Activated T-helper 9 cell treated with anti-CD3 and anti-CD28 coated beads, Interleukin-2, amount 50 U/mL, for 16 hours (primary cell): ENCODE data around the gene KANSL2.
A peak's percentile ranks its signal among the peaks of the same experiment; 100 is the strongest.
"Not testable (repeated sequence)": the region's sequence is repeated elsewhere in the genome, so short reads cannot be mapped to it uniquely, and the experiment has no call there.

Source experiments
- DNase-seq: peaks from one replicate; pipeline ENCODE4 v3.0.0-alpha.2; 2020; ENCODE audit warnings: low read depth

The KANSL2 gene

GRCh38 chr12:48682927-48683326, 889 bp upstream of the KANSL2 start:
- DNase-seq = no peak

GRCh38 chr12:48682533-48682905, 481 bp upstream of the KANSL2 start:
- DNase-seq = not testable (repeated sequence)

GRCh38 chr12:48681399-48681709, 684 bp downstream of the KANSL2 start:
- no peak for DNase-seq

GRCh38 chr12:48680861-48681260, 1.2 kb downstream of the KANSL2 start:
- no peak for DNase-seq

GRCh38 chr12:48678551-48679185, 3.4 kb downstream of the KANSL2 start:
- DNase-seq = no peak

- no peak for DNase-seq
Measured at GRCh38 chr12:48671231-48671856, 10.7 kb downstream of the KANSL2 start.

- no peak for DNase-seq
Measured at GRCh38 chr12:48668996-48669395, 13.0 kb downstream of the KANSL2 start.

- no peak for DNase-seq
Measured at GRCh38 chr12:48659863-48660262, 22.2 kb downstream of the KANSL2 start.

GRCh38 chr12:48651681-48652080, 30.4 kb downstream of the KANSL2 start:
- no peak for DNase-seq

- not testable (repeated sequence) for DNase-seq
Measured at GRCh38 chr12:48645354-48645753, 36.7 kb downstream of the KANSL2 start.

- DNase-seq = no peak
Measured at GRCh38 chr12:48643011-48643410, 39.0 kb downstream of the KANSL2 start.

GRCh38 chr12:48641752-48642555, 40.1 kb downstream of the KANSL2 start:
- not testable (repeated sequence) for DNase-seq

GRCh38 chr12:48640854-48641253, 41.2 kb downstream of the KANSL2 start:
- no peak for DNase-seq

- DNase-seq = no peak
Measured at GRCh38 chr12:48640428-48640827, 41.6 kb downstream of the KANSL2 start.

GRCh38 chr12:48631071-48631470, 51.0 kb downstream of the KANSL2 start:
- DNase-seq = no peak

GRCh38 chr12:48630346-48630745, 51.7 kb downstream of the KANSL2 start:
- DNase-seq = no peak

GRCh38 chr12:48629541-48629940, 52.5 kb downstream of the KANSL2 start:
- DNase-seq = no peak

- DNase-seq = no peak
Measured at GRCh38 chr12:48627556-48627955, 54.5 kb downstream of the KANSL2 start.

GRCh38 chr12:48622997-48623396, 59.0 kb downstream of the KANSL2 start:
- not testable (repeated sequence) for DNase-seq

- peak; percentile 49 for DNase-seq
Measured at GRCh38 chr12:48618541-48618940, 63.5 kb downstream of the KANSL2 start.

- DNase-seq = no peak
Measured at GRCh38 chr12:48615681-48616080, 66.4 kb downstream of the KANSL2 start.

- no peak for DNase-seq
Measured at GRCh38 chr12:48613321-48613720, 68.7 kb downstream of the KANSL2 start.
